Mononuclear cell (primary cell): ENCODE data around the gene BAZ2A. TPM values are rescaled to one million over a fixed set of nuclear protein-coding genes. Genes with fewer than 3 reads are reported as not detected.

Source experiments
- H3K27me3 ChIP-seq: 2 replicates; pipeline ENCODE4 v1.6.0; 2011; ENCODE audit warnings: low read length, control low read depth; ENCODE audit not compliant: insufficient read depth
- H3K4me1 ChIP-seq: 2 replicates; pipeline ENCODE4 v1.5.1; 2011; ENCODE audit warnings: mild to moderate bottlenecking, low read length, control low read depth; ENCODE audit not compliant: insufficient read depth
- H3K4me3 ChIP-seq: 2 replicates; pipeline ENCODE4 v1.5.1; 2011; ENCODE audit warnings: mild to moderate bottlenecking, low read length, moderate library complexity
- H3K9me3 ChIP-seq: 2 replicates; pipeline ENCODE4 v1.5.1; 2011; ENCODE audit warnings: low read depth, mild to moderate bottlenecking, control low read depth, low read length
- total RNA-seq: library from RNA; depleted of rRNA; stranded (reverse); fragments of >200 nt; gene quantifications from one replicate; pipeline ENCODE4 v1.2.3, GENCODE V29; 2012

Gene BAZ2A
- total RNA-seq, 1 donor: 156 TPM

GRCh38 chr12:56645201-56645716, 15.1 kb upstream of the BAZ2A start:
- Histone ChIP-seq H3K4me3 (peak overlapping the region; percentile 95), H3K9me3 (no peaks in the 10 kb centered on the region), H3K4me1 (peaks cover 36% of the 10 kb centered on the region), H3K27me3 (no peaks in the 10 kb centered on the region)

- Histone ChIP-seq H3K4me3 (peak overlapping the region; percentile 95), H3K4me1 (peaks cover 36% of the 10 kb centered on the region), H3K9me3 (no peaks in the 10 kb centered on the region), H3K27me3 (no peaks in the 10 kb centered on the region)
Observed at GRCh38 chr12:56644654-56645053, 14.5 kb upstream of the BAZ2A start.

DNA sequence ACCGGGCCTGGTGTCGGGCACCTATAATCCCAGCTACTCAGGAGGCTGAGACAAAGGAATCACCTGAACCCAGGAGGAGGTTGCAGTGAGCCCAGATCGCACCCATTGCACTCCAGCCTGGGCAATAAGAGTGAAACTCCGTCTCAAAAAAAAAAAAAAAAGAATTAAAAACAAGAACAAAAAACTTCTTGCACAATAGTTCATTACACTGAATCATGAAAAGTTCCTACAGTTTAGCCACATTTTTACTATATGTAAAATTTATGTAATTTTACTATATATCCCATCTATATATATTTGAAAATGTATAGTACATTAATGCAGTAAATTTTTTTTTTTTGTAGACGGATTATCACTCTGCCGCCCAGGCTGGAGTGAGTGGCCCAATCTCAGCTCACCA, 11.1 kb upstream of the BAZ2A start:
- Histone ChIP-seq H3K4me3 (no peak overlapping the region), H3K27me3 (no peaks in the 10 kb centered on the region), H3K4me1 (peaks cover 52% of the 10 kb centered on the region), H3K9me3 (no peaks in the 10 kb centered on the region)

DNA sequence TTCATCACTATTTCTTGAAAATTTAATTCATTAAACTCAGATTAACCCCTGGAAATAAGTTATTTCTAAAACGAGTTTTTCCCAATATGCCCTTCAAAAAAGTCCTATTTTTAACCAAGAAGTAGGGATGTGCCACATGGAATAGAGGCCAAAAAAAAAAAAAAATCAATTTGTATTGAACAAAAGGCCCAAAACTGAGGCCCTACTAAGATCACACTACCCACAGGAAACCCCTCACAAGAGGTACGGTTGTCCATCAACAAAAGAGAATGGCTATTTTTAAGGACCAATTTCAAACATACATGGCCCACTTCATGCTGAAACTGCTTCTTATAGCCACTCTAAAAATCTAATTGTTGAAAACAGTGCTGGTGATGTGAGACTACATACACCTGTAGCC, 7.5 kb upstream of the BAZ2A start:
- no peaks in the 10 kb centered on the region for H3K9me3 ChIP-seq
- no peak overlapping the region for H3K4me3 ChIP-seq
- peaks cover 62% of the 10 kb centered on the region for H3K4me1 ChIP-seq
- H3K27me3 ChIP-seq: no peaks in the 10 kb centered on the region

DNA sequence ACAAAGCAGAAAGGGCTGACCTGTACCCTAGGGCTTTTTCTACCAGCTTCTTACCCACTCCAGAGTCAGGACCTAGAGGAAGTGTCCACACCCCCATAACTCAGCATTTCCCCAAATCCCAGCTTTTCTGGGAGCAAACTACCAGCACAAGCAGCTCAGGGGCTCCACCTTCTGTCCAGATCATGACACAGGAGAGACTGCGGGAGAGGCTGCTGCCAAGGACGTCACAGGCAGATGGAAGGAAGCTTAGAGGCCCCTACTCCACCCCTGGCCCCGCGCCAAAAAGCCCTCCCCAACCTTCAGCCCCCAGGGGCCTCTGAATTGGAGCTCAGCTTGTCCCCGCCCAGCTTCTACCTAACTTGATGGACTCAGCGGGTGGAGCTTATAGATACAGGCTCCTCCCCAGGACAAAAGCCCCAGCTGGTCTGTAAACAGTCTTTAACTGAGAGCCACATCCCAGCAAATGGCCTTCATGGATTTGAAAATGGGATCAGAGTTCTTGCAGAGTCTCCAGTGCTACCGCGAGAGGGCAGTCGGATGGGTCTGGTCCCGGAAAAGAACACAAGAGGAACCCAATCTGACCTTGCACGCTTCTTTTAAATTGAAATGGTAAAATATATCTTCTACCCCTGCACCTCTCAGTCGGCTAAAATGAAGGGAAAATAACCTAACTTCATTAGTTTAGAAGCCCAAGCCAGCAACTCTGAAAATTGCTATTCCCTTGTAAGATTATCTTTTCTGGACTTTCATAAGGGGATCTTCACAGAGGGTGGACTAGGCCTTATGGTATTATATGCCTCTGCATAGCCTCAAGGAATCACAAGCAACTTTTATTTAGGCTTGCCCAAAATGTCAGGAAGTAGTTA, 6.8 kb upstream of the BAZ2A start:
- Histone ChIP-seq H3K9me3 (no peaks in the 10 kb centered on the region), H3K4me3 (peak overlapping the region; percentile 65), H3K27me3 (no peaks in the 10 kb centered on the region), H3K4me1 (peaks cover 63% of the 10 kb centered on the region)

GRCh38 chr12:56635806-56636674, 5.9 kb upstream of the BAZ2A start:
- Histone ChIP-seq H3K9me3 (no peaks in the 10 kb centered on the region), H3K27me3 (no peaks in the 10 kb centered on the region), H3K4me1 (peaks cover 68% of the 10 kb centered on the region), H3K4me3 (peak overlapping the region; percentile 65)

DNA sequence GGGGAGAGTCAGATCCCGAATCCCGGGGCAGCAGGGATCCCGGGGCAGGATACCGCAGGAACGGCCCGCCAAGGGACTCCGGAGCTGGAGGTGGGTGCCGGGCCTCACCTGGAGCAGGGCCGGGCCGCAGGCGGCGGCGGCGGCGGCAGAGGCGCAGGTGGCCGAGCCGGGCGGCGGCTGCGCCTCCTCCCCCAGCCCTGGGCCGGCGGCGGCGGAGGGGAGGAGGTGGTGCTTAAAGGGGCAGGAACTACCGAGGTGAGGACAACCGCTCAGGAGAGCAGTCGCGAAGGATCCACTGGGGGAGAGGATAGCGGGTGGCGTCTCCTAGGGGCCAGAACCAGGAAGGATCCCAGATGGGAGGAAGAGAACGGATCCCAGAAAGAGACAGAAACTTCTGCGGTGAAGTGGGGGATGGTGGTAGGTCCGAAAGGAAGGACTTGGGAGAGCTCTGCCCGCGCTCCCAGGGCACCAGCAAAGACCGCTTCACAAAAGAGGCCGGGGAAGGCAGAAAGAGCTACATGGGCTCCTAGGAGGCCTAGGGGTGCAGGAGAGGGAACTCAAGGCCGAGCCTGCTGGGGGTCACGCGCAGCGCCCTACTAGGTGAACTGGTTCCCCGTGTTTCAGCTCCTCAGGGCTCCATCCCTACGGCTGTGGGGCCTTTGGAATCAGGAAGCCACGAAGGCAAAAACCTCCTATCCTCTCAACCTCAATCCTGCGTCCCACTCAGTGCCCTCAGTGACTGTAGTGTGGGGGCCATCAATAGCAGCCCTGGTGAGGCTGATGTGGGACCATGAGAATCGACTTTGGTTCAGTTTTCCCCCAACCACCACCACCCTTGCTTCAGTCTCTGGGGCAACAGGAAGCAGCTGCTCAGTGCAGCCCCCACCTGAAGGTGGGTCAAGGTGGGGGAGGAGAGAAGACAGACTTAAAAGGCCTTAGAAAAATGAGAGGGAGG, 5.0 kb upstream of the BAZ2A start:
- H3K9me3 ChIP-seq: no peaks in the 10 kb centered on the region
- H3K4me1 ChIP-seq: peaks cover 77% of the 10 kb centered on the region
- peak overlapping the region; percentile 65 for H3K4me3 ChIP-seq
- no peaks in the 10 kb centered on the region for H3K27me3 ChIP-seq

DNA sequence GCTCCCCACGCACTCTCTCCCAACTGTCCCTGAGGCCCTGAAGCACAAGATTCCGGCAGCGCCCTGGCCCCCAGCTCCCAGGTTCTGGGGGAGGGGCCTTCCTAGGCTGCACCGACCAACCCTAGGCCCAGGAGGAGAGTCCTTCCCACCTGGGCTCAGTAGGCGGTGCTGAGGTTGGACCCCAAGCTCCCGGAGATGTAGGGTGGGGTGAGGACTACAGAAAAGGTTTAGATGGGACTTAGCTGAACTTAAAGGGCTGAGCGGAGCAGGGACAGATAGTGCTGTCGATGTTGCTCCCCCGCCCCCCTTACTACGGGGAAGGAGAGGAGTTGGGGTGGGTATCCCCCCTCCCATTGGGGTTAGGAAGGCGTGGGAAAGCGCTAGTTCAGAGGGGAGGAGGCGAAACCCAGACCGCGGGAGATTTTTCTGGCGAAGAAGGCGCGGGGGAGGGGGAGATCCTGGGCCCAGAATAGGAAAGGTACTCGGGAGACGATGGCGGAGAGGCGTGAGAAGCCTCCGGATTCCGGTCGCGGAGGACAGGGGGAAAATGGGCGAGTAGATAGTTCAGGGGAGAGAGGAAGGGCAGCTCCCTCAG, 4.2 kb upstream of the BAZ2A start:
- peak overlapping the region; percentile 65 for H3K4me3 ChIP-seq
- H3K4me1 ChIP-seq: peaks cover 77% of the 10 kb centered on the region
- no peaks in the 10 kb centered on the region for H3K9me3 ChIP-seq
- H3K27me3 ChIP-seq: no peaks in the 10 kb centered on the region

GRCh38 chr12:56633468-56634241, 3.5 kb upstream of the BAZ2A start:
- Histone ChIP-seq H3K4me1 (peaks cover 78% of the 10 kb centered on the region), H3K4me3 (peak overlapping the region; percentile 65), H3K9me3 (no peaks in the 10 kb centered on the region), H3K27me3 (no peaks in the 10 kb centered on the region)

DNA sequence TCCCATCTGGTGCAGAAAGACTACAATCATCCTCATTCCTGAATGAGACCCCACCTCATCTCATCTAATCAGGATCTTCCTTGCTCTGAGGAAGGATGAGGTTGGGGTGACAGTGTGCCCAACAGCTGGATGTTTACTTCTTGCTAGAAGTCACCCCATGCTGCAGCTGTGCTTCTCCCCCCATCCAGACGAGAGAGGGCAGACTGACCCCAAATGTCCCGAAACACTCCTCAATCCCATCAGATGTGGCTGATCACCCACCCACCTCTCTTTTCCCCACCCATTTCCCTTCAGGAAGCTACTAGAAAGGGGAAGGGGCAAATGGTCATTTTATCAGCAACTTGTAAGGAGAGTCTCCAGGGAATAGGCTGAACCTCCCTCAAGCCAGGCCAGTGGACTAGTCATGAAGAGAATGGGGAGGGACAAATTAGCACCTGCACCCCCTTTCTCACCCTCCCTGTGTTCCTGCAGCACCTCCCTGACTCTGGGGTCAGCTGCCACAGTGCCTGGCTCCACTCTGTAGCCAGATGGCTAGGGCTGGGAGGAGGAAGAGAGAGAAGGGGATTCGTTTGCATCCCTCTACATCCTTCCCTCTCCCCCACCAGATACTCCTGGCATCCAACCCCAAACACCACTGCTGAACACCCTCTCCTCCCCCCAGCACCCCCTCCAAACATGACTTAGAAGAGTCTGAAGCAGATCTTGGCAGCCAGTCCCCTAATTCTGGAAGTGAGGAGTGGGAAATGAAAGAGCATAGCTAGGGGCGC, 2.8 kb upstream of the BAZ2A start:
- H3K27me3 ChIP-seq: no peaks in the 10 kb centered on the region
- no peaks in the 10 kb centered on the region for H3K9me3 ChIP-seq
- no peak overlapping the region for H3K4me3 ChIP-seq
- peaks cover 82% of the 10 kb centered on the region for H3K4me1 ChIP-seq

GRCh38 chr12:56631790-56632700, 1.9 kb upstream of the BAZ2A start:
- no peaks in the 10 kb centered on the region for H3K27me3 ChIP-seq
- H3K4me1 ChIP-seq: peaks cover 82% of the 10 kb centered on the region
- H3K9me3 ChIP-seq: no peaks in the 10 kb centered on the region
- H3K4me3 ChIP-seq: no peak overlapping the region

GRCh38 chr12:56629459-56630179, 507 bp downstream of the BAZ2A start:
- Histone ChIP-seq H3K9me3 (no peaks in the 10 kb centered on the region), H3K27me3 (no peaks in the 10 kb centered on the region), H3K4me1 (peaks cover 74% of the 10 kb centered on the region), H3K4me3 (peak overlapping the region; percentile 100)
